Liver (tissue), 9 donors: ENCODE data around the gene CD14. TPM values are rescaled to one million over a fixed set of nuclear protein-coding genes. Genes with fewer than 3 reads are reported as not detected.

Experiments used
- DNase-seq: peaks from one replicate; pipeline ENCODE4 v3.0.0-alpha.2; 2017; ENCODE audit warnings: low spot score
- H3K27ac ChIP-seq, 2 donors: one replicate each; pipeline ENCODE4 v1.7.0; 2013; ENCODE audit warnings: inconsistent platforms in 2 of 2, low read length in 2 of 2, control low read depth in 1 of 2, low read depth in 1 of 2, mild to moderate bottlenecking in 1 of 2
- H3K27me3 ChIP-seq, 4 donors: one replicate each; pipeline versions ENCODE4 v1.6.1 to v1.7.0; 2013; ENCODE audit warnings: low read length in 3 of 4, inconsistent platforms in 1 of 4, mild to moderate bottlenecking in 1 of 4, moderate library complexity in 1 of 4; ENCODE audit not compliant: control insufficient read depth in 4 of 4, insufficient read depth in 4 of 4
- H3K36me3 ChIP-seq, 4 donors: one replicate each; pipeline versions ENCODE4 v1.6.1 to v1.7.0; 2013; ENCODE audit warnings: low read length in 3 of 4, mild to moderate bottlenecking in 3 of 4, low read depth in 1 of 4, moderate library complexity in 1 of 4; ENCODE audit not compliant: control insufficient read depth in 4 of 4, insufficient read depth in 3 of 4
- H3K4me1 ChIP-seq, 4 donors: one replicate each; pipeline versions ENCODE4 v1.6.1 to v1.7.0; 2013; ENCODE audit warnings: low read length in 3 of 4, mild to moderate bottlenecking in 3 of 4, moderate library complexity in 1 of 4; ENCODE audit not compliant: control insufficient read depth in 4 of 4, insufficient read depth in 4 of 4
- H3K4me3 ChIP-seq, 3 donors: one replicate each; pipeline versions ENCODE4 v1.6.1 to v1.7.0; 2013; ENCODE audit warnings: low read length in 3 of 3, control low read depth in 1 of 3, low read depth in 1 of 3, mild to moderate bottlenecking in 1 of 3
- H3K9ac ChIP-seq, 2 donors: one replicate each; pipeline ENCODE4 v1.7.0; 2013; ENCODE audit warnings: low read length in 2 of 2, mild to moderate bottlenecking in 2 of 2, moderate library complexity in 2 of 2, control low read depth in 1 of 2, low read depth in 1 of 2
- H3K9me3 ChIP-seq, 4 donors: one replicate each; pipeline versions ENCODE4 v1.6.1 to v1.7.0; 2013; ENCODE audit warnings: low read length in 3 of 4; ENCODE audit not compliant: control insufficient read depth in 4 of 4
- EGR1 ChIP-seq, 2 donors: IDR thresholded peaks; 2 replicates each; pipeline ENCODE4 v1.6.1; 2016 to 2018; ENCODE audit warnings: antibody characterized with exemption in 2 of 2, low read depth in 2 of 2
- FOXA1 ChIP-seq: IDR thresholded peaks from 2 replicates; pipeline ENCODE4 v1.6.1; 2016; ENCODE audit warnings: antibody characterized with exemption
- FOXA2 ChIP-seq: IDR thresholded peaks from 2 replicates; pipeline ENCODE4 v1.6.1; 2016; ENCODE audit warnings: antibody characterized with exemption
- GABPA ChIP-seq, 2 donors: IDR thresholded peaks in 1 of 2; conservative IDR thresholded peaks in 1 of 2; 2 replicates each; pipeline ENCODE4 v1.6.1; 2016; ENCODE audit warnings: antibody characterized with exemption in 2 of 2, mild to moderate bottlenecking in 1 of 2, moderate library complexity in 1 of 2
- HNF4A ChIP-seq, 2 donors: conservative IDR thresholded peaks; 2 replicates each; pipeline ENCODE4 v1.6.1; 2016; ENCODE audit warnings: antibody characterized with exemption in 2 of 2, mild to moderate bottlenecking in 2 of 2
- HNF4G ChIP-seq: IDR thresholded peaks from 2 replicates; pipeline ENCODE4 v1.6.1; 2016; ENCODE audit warnings: antibody characterized with exemption
- JUND ChIP-seq, 2 donors: IDR thresholded peaks; 2 replicates each; pipeline ENCODE4 v1.6.1; 2016; ENCODE audit warnings: antibody characterized with exemption in 2 of 2
- MAX ChIP-seq: IDR thresholded peaks from 2 replicates; pipeline ENCODE4 v1.6.1; 2016; ENCODE audit warnings: antibody characterized with exemption
- NR2F2 ChIP-seq: IDR thresholded peaks from 2 replicates; pipeline ENCODE4 v1.6.1; 2016; ENCODE audit warnings: antibody characterized with exemption
- RAD21 ChIP-seq, 2 donors: IDR thresholded peaks; 2 replicates each; pipeline ENCODE4 v1.6.1; 2016; ENCODE audit warnings: antibody characterized with exemption in 2 of 2, mild to moderate bottlenecking in 2 of 2
- REST ChIP-seq: IDR thresholded peaks from 2 replicates; pipeline ENCODE4 v1.6.1; 2016; ENCODE audit warnings: antibody characterized with exemption, mild to moderate bottlenecking
- RXRA ChIP-seq, 2 donors: IDR thresholded peaks; 2 replicates each; pipeline ENCODE4 v1.6.1; 2017 to 2018; ENCODE audit warnings: antibody characterized with exemption in 2 of 2, mild to moderate bottlenecking in 1 of 2
- SP1 ChIP-seq: IDR thresholded peaks from 2 replicates; pipeline ENCODE4 v1.6.1; 2018; ENCODE audit warnings: antibody characterized with exemption, mild to moderate bottlenecking
- TAF1 ChIP-seq: conservative IDR thresholded peaks from 2 replicates; pipeline ENCODE4 v1.6.1; 2016; ENCODE audit warnings: antibody characterized with exemption, mild to moderate bottlenecking
- YY1 ChIP-seq: IDR thresholded peaks from 2 replicates; pipeline ENCODE4 v1.6.1; 2016; ENCODE audit warnings: antibody characterized with exemption, mild to moderate bottlenecking
- WGBS: extraction: QIAGEN DNeasy Blood & Tissue Kit; methylation state at CpG from one replicate; pipeline ENCODE4 v1.1.7; 2013; 5-methylcytosine and 5-hydroxymethylcytosine counted together
- polyA plus RNA-seq, 2 donors: library from polyadenylated mRNA; stranded (reverse) in 1 of 2; unstranded in 1 of 2; fragments of 200-250 nt in 1 of 2; fragments of >200 nt in 1 of 2; fragmentation: Nextera tagmentation in 1 of 2; extraction: Ambion mirVana in 1 of 2; gene quantifications; one replicate each; pipeline versions ENCODE4 v1.2.1 to v1.2.3, GENCODE V29; 2013 to 2015
- total RNA-seq, 2 donors: library from RNA; depleted of rRNA; stranded (reverse); fragments of >200 nt; gene quantifications; one replicate each; pipeline ENCODE4 v1.2.3, GENCODE V29; 2014
- TF ChIP-seq, protein P1 (sequence below): IDR thresholded peaks from 2 replicates; pipeline ENCODE4 v1.6.1; 2016; ENCODE audit warnings: antibody characterized with exemption
- TF ChIP-seq, protein P2 (sequence below): IDR thresholded peaks from 2 replicates; pipeline ENCODE4 v1.6.1; 2016; ENCODE audit warnings: antibody characterized with exemption
- TF ChIP-seq, protein P3 (sequence below): fragments of 150-350 bp; IDR thresholded peaks from 2 replicates; pipeline ENCODE4 v1.5.1; 2017; ENCODE audit warnings: improper control_type of control experiment, low read depth, low read length; ENCODE audit not compliant: missing input control
- donor health status: healthy.
- donor health status: healthy.
- donor health status: healthy.
- donor health status: healthy.
- donor health status: healthy.

Gene CD14
- total RNA-seq = 100 to 1,000 TPM in 1 of 2 donors, 10 to 100 TPM in 1; 61.0 to 297 TPM
- 100 to 1,000 TPM; 277 to 343 TPM for polyA plus RNA-seq

- no peak for DNase-seq
- no peaks in the 10 kb centered on the region for H3K36me3 ChIP-seq
- no peaks in the 10 kb centered on the region for H3K27me3 ChIP-seq
- peak within 1 kb of the TSS; percentile 82 to 90 for H3K27ac ChIP-seq
- H3K9ac ChIP-seq = peak within 1 kb of the TSS; percentile 83 to 89
- peaks cover 0 to 23% (median 13%) of the 10 kb centered on the region in 4 donors for H3K4me1 ChIP-seq
- H3K4me3 ChIP-seq = peak within 1 kb of the TSS; percentile 66 to 85 (median 71)
- H3K9me3 ChIP-seq = no peaks in the 10 kb centered on the region
- 3% methylated on average over 16 of the region's 16 CpGs for WGBS
- TF ChIP-seq MAX (peak; percentile 89), NR2F2 (peak; percentile 78), GABPA (IDR thresholded peaks at IDR 0.05 in 1 of 2, conservative IDR thresholded peaks at IDR 0.05 in 1 of 2) (peak in 1 of 2 donors; percentile 30), EGR1 (IDR thresholded peaks at IDR 0.05; ENCODE audit: low read depth in 2 of 2) (peak; percentile 22 to 88), FOXA2 (no peak), JUND (IDR thresholded peaks at IDR 0.05) (peak; percentile 82 to 84), YY1 (peak; percentile 61), FOXA1 (no peak), RXRA (IDR thresholded peaks at IDR 0.05) (peak; percentile 92), RAD21 (IDR thresholded peaks at IDR 0.05) (peak; percentile 51 to 58), HNF4A (conservative IDR thresholded peaks at IDR 0.05) (peak in 1 of 2 donors; percentile 52), REST (peak; percentile 80), SP1 (peak; percentile 74), TAF1 (peak; percentile 92), HNF4G (no peak)
- TF ChIP-seq, protein P1, sequence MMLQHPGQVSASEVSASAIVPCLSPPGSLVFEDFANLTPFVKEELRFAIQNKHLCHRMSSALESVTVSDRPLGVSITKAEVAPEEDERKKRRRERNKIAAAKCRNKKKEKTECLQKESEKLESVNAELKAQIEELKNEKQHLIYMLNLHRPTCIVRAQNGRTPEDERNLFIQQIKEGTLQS = peak; percentile 66
- TF ChIP-seq, protein P2, sequence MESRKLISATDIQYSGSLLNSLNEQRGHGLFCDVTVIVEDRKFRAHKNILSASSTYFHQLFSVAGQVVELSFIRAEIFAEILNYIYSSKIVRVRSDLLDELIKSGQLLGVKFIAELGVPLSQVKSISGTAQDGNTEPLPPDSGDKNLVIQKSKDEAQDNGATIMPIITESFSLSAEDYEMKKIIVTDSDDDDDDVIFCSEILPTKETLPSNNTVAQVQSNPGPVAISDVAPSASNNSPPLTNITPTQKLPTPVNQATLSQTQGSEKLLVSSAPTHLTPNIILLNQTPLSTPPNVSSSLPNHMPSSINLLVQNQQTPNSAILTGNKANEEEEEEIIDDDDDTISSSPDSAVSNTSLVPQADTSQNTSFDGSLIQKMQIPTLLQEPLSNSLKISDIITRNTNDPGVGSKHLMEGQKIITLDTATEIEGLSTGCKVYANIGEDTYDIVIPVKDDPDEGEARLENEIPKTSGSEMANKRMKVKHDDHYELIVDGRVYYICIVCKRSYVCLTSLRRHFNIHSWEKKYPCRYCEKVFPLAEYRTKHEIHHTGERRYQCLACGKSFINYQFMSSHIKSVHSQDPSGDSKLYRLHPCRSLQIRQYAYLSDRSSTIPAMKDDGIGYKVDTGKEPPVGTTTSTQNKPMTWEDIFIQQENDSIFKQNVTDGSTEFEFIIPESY = peak; percentile 13
- TF ChIP-seq, protein P3, sequence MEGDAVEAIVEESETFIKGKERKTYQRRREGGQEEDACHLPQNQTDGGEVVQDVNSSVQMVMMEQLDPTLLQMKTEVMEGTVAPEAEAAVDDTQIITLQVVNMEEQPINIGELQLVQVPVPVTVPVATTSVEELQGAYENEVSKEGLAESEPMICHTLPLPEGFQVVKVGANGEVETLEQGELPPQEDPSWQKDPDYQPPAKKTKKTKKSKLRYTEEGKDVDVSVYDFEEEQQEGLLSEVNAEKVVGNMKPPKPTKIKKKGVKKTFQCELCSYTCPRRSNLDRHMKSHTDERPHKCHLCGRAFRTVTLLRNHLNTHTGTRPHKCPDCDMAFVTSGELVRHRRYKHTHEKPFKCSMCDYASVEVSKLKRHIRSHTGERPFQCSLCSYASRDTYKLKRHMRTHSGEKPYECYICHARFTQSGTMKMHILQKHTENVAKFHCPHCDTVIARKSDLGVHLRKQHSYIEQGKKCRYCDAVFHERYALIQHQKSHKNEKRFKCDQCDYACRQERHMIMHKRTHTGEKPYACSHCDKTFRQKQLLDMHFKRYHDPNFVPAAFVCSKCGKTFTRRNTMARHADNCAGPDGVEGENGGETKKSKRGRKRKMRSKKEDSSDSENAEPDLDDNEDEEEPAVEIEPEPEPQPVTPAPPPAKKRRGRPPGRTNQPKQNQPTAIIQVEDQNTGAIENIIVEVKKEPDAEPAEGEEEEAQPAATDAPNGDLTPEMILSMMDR = peak; percentile 2
These were observed at the start of gene CD14 for GRCh38 chr5:140633021-140633471. TSS of gene CD14 (minus strand) at chr5:140633175. CDS start at chr5:140633071, 104 bp downstream.
